DND-41 (cell line): ENCODE measurements around the gene KRTAP19-1.
A peak's percentile ranks its signal among the peaks of the same experiment; 100 is the strongest.

ENCODE experiments used
- ATAC-seq: fragments of 200-7000 bp; cut with Tn5 transposase; 3 replicates; pipeline ENCODE4 v1.9.1; 2021; ENCODE audit warnings: low read depth; ENCODE audit not compliant: insufficient read depth
- DNase-seq: peaks from one replicate; pipeline ENCODE4 v3.0.0-alpha.2; 2020
- H2AFZ ChIP-seq: 2 replicates; pipeline ENCODE4 v1.6.0; 2012; ENCODE audit warnings: low read depth, low read length
- H3K27ac ChIP-seq: 2 replicates; pipeline ENCODE4 v1.5.1; 2012; ENCODE audit warnings: low read length, inconsistent platforms
- H3K27me3 ChIP-seq: fragments of 200-600 bp; sonication (generic); 2 replicates; pipeline ENCODE4 v1.6.0; 2012; ENCODE audit warnings: low read length, mild to moderate bottlenecking, inconsistent platforms; ENCODE audit not compliant: insufficient read depth, poor library complexity
- H3K36me3 ChIP-seq: 2 replicates; pipeline ENCODE4 v1.5.1; 2012; ENCODE audit warnings: low read length, inconsistent platforms; ENCODE audit not compliant: insufficient read depth
- H3K4me1 ChIP-seq: 2 replicates; pipeline ENCODE4 v1.5.1; 2012; ENCODE audit warnings: mild to moderate bottlenecking, low read length; ENCODE audit not compliant: insufficient read depth
- H3K4me2 ChIP-seq: 2 replicates; pipeline ENCODE4 v1.6.0; 2012; ENCODE audit warnings: mild to moderate bottlenecking, moderate library complexity, low read length, inconsistent platforms; ENCODE audit not compliant: insufficient read depth
- H3K4me3 ChIP-seq, 2 experiments: fragments of 200-600 bp in 1 of 2; shearing (Covaris generic) in 1 of 2; 2 replicates each; pipeline ENCODE4 v1.5.1; 2012 to 2016; ENCODE audit warnings: inconsistent platforms in 2 of 2, low read length in 2 of 2, mild to moderate bottlenecking in 2 of 2, low read depth in 1 of 2, moderate library complexity in 1 of 2
- H3K79me2 ChIP-seq: 2 replicates; pipeline ENCODE4 v1.6.0; 2012; ENCODE audit warnings: low read length, inconsistent platforms; ENCODE audit not compliant: insufficient read depth
- H3K9ac ChIP-seq: 2 replicates; pipeline ENCODE4 v1.6.0; 2012; ENCODE audit warnings: low read depth, mild to moderate bottlenecking, inconsistent platforms, low read length, moderate library complexity
- H3K9me3 ChIP-seq: 2 replicates; pipeline ENCODE4 v1.5.1; 2012; ENCODE audit warnings: low read length, moderate library complexity, mild to moderate bottlenecking, inconsistent platforms; ENCODE audit not compliant: insufficient read depth, severe bottlenecking
- H4K20me1 ChIP-seq: 2 replicates; pipeline ENCODE4 v1.6.0; 2012; ENCODE audit warnings: low read length; ENCODE audit not compliant: insufficient read depth
- CTCF ChIP-seq: IDR thresholded peaks from 2 replicates; pipeline ENCODE4 v1.5.1; 2012; ENCODE audit warnings: borderline replicate concordance, low read length, moderate library complexity, mild to moderate bottlenecking; ENCODE audit not compliant: poor library complexity, severe bottlenecking; ENCODE audit errors: extremely low read depth
- EZH2 ChIP-seq: IDR thresholded peaks from 3 replicates; pipeline ENCODE4 v1.6.1; 2012; ENCODE audit warnings: borderline replicate concordance, low read depth, mild to moderate bottlenecking, moderate library complexity, low read length, inconsistent platforms; ENCODE audit not compliant: severe bottlenecking

Gene KRTAP19-1

GRCh38 chr21:30463713-30464112, 16.5 kb downstream of the KRTAP19-1 start:
- peak; percentile 68 for TF ChIP-seq CTCF
- no peak for TF ChIP-seq EZH2
- H3K4me1 ChIP-seq: no peaks in the 10 kb centered on the region
- H3K27ac ChIP-seq: no peak overlapping the region
- H3K9me3 ChIP-seq: no peaks in the 10 kb centered on the region
- H3K4me2 ChIP-seq: no peak overlapping the region
- H3K79me2 ChIP-seq: no peaks in the 10 kb centered on the region
- H3K9ac ChIP-seq: no peak overlapping the region
- H3K27me3 ChIP-seq: no peaks in the 10 kb centered on the region
- no peak for ATAC-seq
- no peaks in the 10 kb centered on the region for H4K20me1 ChIP-seq
- no peaks in the 10 kb centered on the region for H3K36me3 ChIP-seq
- DNase-seq: no peak
- no peak overlapping the region for H3K4me3 ChIP-seq
- no peak overlapping the region for H2AFZ ChIP-seq

- Histone ChIP-seq H3K4me1 (peaks cover 5% of the 10 kb centered on the region; the same call in 1 of the 2 replicates), H2AFZ (no peak overlapping the region), H3K9me3 (no peaks in the 10 kb centered on the region), H3K4me3 (no peak overlapping the region), H3K9ac (no peak overlapping the region), H3K36me3 (no peaks in the 10 kb centered on the region), H4K20me1 (no peaks in the 10 kb centered on the region), H3K27ac (no peak overlapping the region), H3K79me2 (no peaks in the 10 kb centered on the region), H3K4me2 (no peak overlapping the region), H3K27me3 (no peaks in the 10 kb centered on the region)
- DNase-seq (no peak), ATAC-seq (no peak)
- no peak for TF ChIP-seq EZH2
Measured at GRCh38 chr21:30448514-30448913, 31.7 kb downstream of the KRTAP19-1 start.

GRCh38 chr21:30447056-30447455, 33.1 kb downstream of the KRTAP19-1 start:
- TF ChIP-seq EZH2: no peak
- TF ChIP-seq CTCF: no peak
- DNase-seq (no peak), ATAC-seq (peak; percentile 64)
- Histone ChIP-seq H3K9ac (no peak overlapping the region), H3K4me2 (no peak overlapping the region), H3K36me3 (no peaks in the 10 kb centered on the region), H4K20me1 (no peaks in the 10 kb centered on the region), H3K4me3 (no peak overlapping the region), H3K9me3 (no peaks in the 10 kb centered on the region), H3K79me2 (no peaks in the 10 kb centered on the region), H3K4me1 (peaks cover 5% of the 10 kb centered on the region; the same call in 1 of the 2 replicates), H2AFZ (no peak overlapping the region), H3K27ac (no peak overlapping the region), H3K27me3 (no peaks in the 10 kb centered on the region)

GRCh38 chr21:30444204-30444603, 36.0 kb downstream of the KRTAP19-1 start:
- no peak for DNase-seq

More at GRCh38 chr21:30444204-30444603, 36.0 kb downstream of the KRTAP19-1 start:
- no peak for ATAC-seq
- Histone ChIP-seq H3K9me3 (no peaks in the 10 kb centered on the region), H3K36me3 (no peaks in the 10 kb centered on the region), H3K79me2 (no peaks in the 10 kb centered on the region), H2AFZ (no peak overlapping the region), H3K4me3 (no peak overlapping the region), H3K27me3 (no peaks in the 10 kb centered on the region), H4K20me1 (no peaks in the 10 kb centered on the region), H3K9ac (no peak overlapping the region), H3K27ac (no peak overlapping the region), H3K4me2 (no peak overlapping the region), H3K4me1 (peaks cover 5% of the 10 kb centered on the region; the same call in 1 of the 2 replicates)
- TF ChIP-seq CTCF (no peak), EZH2 (no peak)
